Ovary (tissue), 3 donors: Measurements from ENCODE around the gene OAS2.

Source experiments
- CTCF ChIP-seq, 3 donors: fragments of 450-650 bp in 2 of 3; fragments of 200-600 bp in 1 of 3; IDR thresholded peaks; one replicate each; pipeline versions ENCODE4 v1.5.1 to v1.8.0; 2016 to 2022; ENCODE audit warnings: antibody characterized with exemption in 3 of 3, mild to moderate bottlenecking in 1 of 3
- EP300 ChIP-seq: sonication (generic); formaldehyde crosslinking; IDR thresholded peaks from one replicate; pipeline ENCODE4 v1.6.1; 2017; ENCODE audit warnings: antibody characterized with exemption
- POLR2A ChIP-seq: fragments of 450-650 bp; IDR thresholded peaks from one replicate; pipeline ENCODE4 v1.6.1; 2017; ENCODE audit warnings: antibody characterized with exemption, mild to moderate bottlenecking, moderate library complexity
- donor health status: DM: no; HTN: no; CAD: no.

- TF ChIP-seq CTCF (IDR thresholded peaks at IDR 0.05) (no peak), EP300 (no peak), POLR2A (no peak)
These were observed 77.5 kb downstream of the OAS2 start for GRCh38 chr12:113055594-113056380.
